H1 (cell line): Measurements from ENCODE around the gene KLHL3. TPM values are rescaled to one million over a fixed set of nuclear protein-coding genes. Genes with fewer than 3 reads are reported as not detected.

Experiments
- CTCF ChIA-PET: fragments of 300-600 bp; sonication (Branson Sonifier 250); formaldehyde crosslinking; loops from one replicate; lab custom pipeline; 2021; ENCODE audit not compliant: partially characterized antibody; lab: Charles Lee
- POLR2A ChIA-PET: fragments of 300-600 bp; sonication (Branson Sonifier 250); formaldehyde crosslinking; loops from one replicate; lab custom pipeline; 2021; ENCODE audit warnings: inconsistent platforms; ENCODE audit not compliant: partially characterized antibody; lab: Charles Lee
- DNase-seq, 2 experiments: peaks; one replicate each; pipeline versions ENCODE4 v3.0.0 to v3.0.0-alpha.2; 2010 to 2022; ENCODE audit warnings: low spot score in 2 of 2, low read depth in 1 of 2, mixed read lengths in 1 of 2
- FAIRE-seq: peaks from 2 replicates; lab custom pipeline; 2011; peaks lifted over from hg19 to GRCh38; lab: Jason Lieb, UNC
- H2AFZ ChIP-seq: 2 replicates; pipeline ENCODE4 v1.8.1; 2012; ENCODE audit warnings: low read length, inconsistent platforms
- H2AK5ac ChIP-seq: 2 replicates; pipeline ENCODE4 v1.6.1; 2013; ENCODE audit warnings: low read depth, low read length
- H2BK120ac ChIP-seq: replicated peaks from 2 replicates; pipeline ENCODE3; 2013; ENCODE audit warnings: low read depth, low read length, inconsistent platforms
- H2BK12ac ChIP-seq: 2 replicates; pipeline ENCODE4 v1.6.1; 2013; ENCODE audit warnings: low read depth, low read length
- H2BK15ac ChIP-seq: 2 replicates; pipeline ENCODE4 v1.6.1; 2013; ENCODE audit warnings: low read length
- H2BK20ac ChIP-seq: 2 replicates; pipeline ENCODE4 v1.6.1; 2013; ENCODE audit warnings: low read length
- H2BK5ac ChIP-seq: 2 replicates; pipeline ENCODE4 v1.6.1; 2013; ENCODE audit warnings: low read depth, low read length
- H3K14ac ChIP-seq: 2 replicates; pipeline ENCODE4 v1.6.1; 2013; ENCODE audit warnings: inconsistent platforms; ENCODE audit not compliant: insufficient read length
- H3K18ac ChIP-seq: 2 replicates; pipeline ENCODE4 v1.6.1; 2013; ENCODE audit warnings: low read length; ENCODE audit errors: extremely low read depth
- H3K23ac ChIP-seq: 2 replicates; pipeline ENCODE4 v1.6.1; 2013; ENCODE audit warnings: inconsistent platforms; ENCODE audit not compliant: insufficient read length
- H3K23me2 ChIP-seq: 2 replicates; pipeline ENCODE4 v1.6.1; 2013; ENCODE audit warnings: low read depth, low read length
- H3K27ac ChIP-seq: 2 replicates; pipeline ENCODE4 v1.6.1; 2011; ENCODE audit warnings: low read depth, low read length, inconsistent platforms
- H3K27me3 ChIP-seq, 4 experiments: replicated peaks in 1 of 4; 1 replicate in 1 of 4; 2 replicates in 3 of 4; pipeline versions ENCODE4 v1.6.1 to v1.8.1; 2011 to 2013; ENCODE audit warnings: low read length in 3 of 4, mild to moderate bottlenecking in 3 of 4, inconsistent platforms in 2 of 4, mixed read lengths in 2 of 4, moderate library complexity in 1 of 4; ENCODE audit not compliant: control insufficient read depth in 3 of 4, insufficient read depth in 3 of 4; ENCODE audit errors: extremely low read depth in 1 of 4
- H3K36me3 ChIP-seq, 4 experiments: 2 replicates each; pipeline versions ENCODE4 v1.6.1 to v1.8.1; 2011 to 2013; ENCODE audit warnings: mild to moderate bottlenecking in 4 of 4, low read length in 3 of 4, moderate library complexity in 2 of 4, control low read depth in 1 of 4, inconsistent platforms in 1 of 4; ENCODE audit not compliant: insufficient read depth in 4 of 4, control insufficient read depth in 2 of 4
- H3K4ac ChIP-seq: replicated peaks from 2 replicates; pipeline ENCODE3; 2013; ENCODE audit warnings: low read length, low read depth, mixed read lengths, inconsistent platforms; ENCODE audit not compliant: insufficient read length
- H3K4me1 ChIP-seq, 4 experiments: replicated peaks in 1 of 4; 1 replicate in 1 of 4; 2 replicates in 3 of 4; pipeline versions ENCODE4 v1.6.1 to v1.8.1; 2011 to 2013; ENCODE audit warnings: low read length in 3 of 4, inconsistent platforms in 2 of 4, mixed read lengths in 1 of 4; ENCODE audit not compliant: insufficient read depth in 4 of 4, control insufficient read depth in 3 of 4
- H3K4me2 ChIP-seq, 2 experiments: 2 replicates each; pipeline versions ENCODE4 v1.6.1 to v1.8.1; 2011 to 2013; ENCODE audit warnings: low read depth in 2 of 2, low read length in 2 of 2, control low read depth in 1 of 2, inconsistent platforms in 1 of 2, mild to moderate bottlenecking in 1 of 2; ENCODE audit not compliant: insufficient read depth in 1 of 2
- H3K4me3 ChIP-seq, 4 experiments: fragments of 200-600, 300-600 bp in 1 of 4; sonication (generic), shearing (Covaris generic), sonication (Bioruptor Twin) in 1 of 4; 2 replicates each; pipeline versions ENCODE4 v1.5.1 to v1.8.1; 2011 to 2016; ENCODE audit warnings: low read length in 4 of 4, low read depth in 3 of 4, control low read depth in 2 of 4, inconsistent platforms in 2 of 4, mild to moderate bottlenecking in 2 of 4, mixed read lengths in 1 of 4, moderate library complexity in 1 of 4; ENCODE audit not compliant: insufficient read depth in 2 of 4; ENCODE audit errors: extremely low read depth in 1 of 4
- H3K56ac ChIP-seq: replicated peaks from 2 replicates; pipeline ENCODE3; 2013; ENCODE audit warnings: low read depth, mild to moderate bottlenecking, mixed read lengths, low read length, inconsistent platforms; ENCODE audit not compliant: insufficient read length
- H3K79me1 ChIP-seq: 2 replicates; pipeline ENCODE4 v1.6.1; 2013; ENCODE audit warnings: low read depth, low read length, control low read depth
- H3K79me2 ChIP-seq, 2 experiments: 2 replicates each; pipeline versions ENCODE4 v1.6.1 to v1.8.1; 2012 to 2013; ENCODE audit warnings: low read length in 2 of 2, mild to moderate bottlenecking in 2 of 2, inconsistent platforms in 1 of 2; ENCODE audit not compliant: insufficient read depth in 2 of 2, control insufficient read depth in 1 of 2
- H3K9ac ChIP-seq, 4 experiments: replicated peaks in 1 of 4; 1 replicate in 1 of 4; 2 replicates in 3 of 4; pipeline versions ENCODE4 v1.6.1 to v1.8.1; 2011 to 2013; ENCODE audit warnings: low read depth in 3 of 4, low read length in 3 of 4, control low read depth in 2 of 4, mild to moderate bottlenecking in 2 of 4, moderate library complexity in 2 of 4, inconsistent platforms in 1 of 4; ENCODE audit errors: extremely low read depth in 1 of 4
- H3K9me3 ChIP-seq, 2 experiments: 2 replicates each; pipeline versions ENCODE4 v1.6.1 to v1.8.1; 2012 to 2013; ENCODE audit warnings: mild to moderate bottlenecking in 2 of 2, moderate library complexity in 2 of 2, control low read depth in 1 of 2, inconsistent platforms in 1 of 2, low read depth in 1 of 2, low read length in 1 of 2, mixed read lengths in 1 of 2; ENCODE audit not compliant: insufficient read depth in 2 of 2
- H4K20me1 ChIP-seq, 2 experiments: replicated peaks in 1 of 2; 2 replicates each; pipeline versions ENCODE3 to v1.8.1; 2011 to 2013; ENCODE audit warnings: inconsistent platforms in 2 of 2, low read length in 2 of 2, mild to moderate bottlenecking in 1 of 2; ENCODE audit not compliant: insufficient read depth in 2 of 2, control insufficient read depth in 1 of 2
- H4K5ac ChIP-seq: 2 replicates; pipeline ENCODE4 v1.6.1; 2013; ENCODE audit warnings: low read length, low read depth, mixed read lengths, inconsistent platforms; ENCODE audit not compliant: insufficient read length
- H4K8ac ChIP-seq: 2 replicates; pipeline ENCODE4 v1.8.0; 2013; ENCODE audit warnings: mild to moderate bottlenecking, moderate library complexity, low read length, inconsistent platforms; ENCODE audit not compliant: insufficient read depth; ENCODE audit errors: extremely low read depth
- H4K91ac ChIP-seq: replicated peaks from 2 replicates; pipeline ENCODE3; 2013; ENCODE audit warnings: low read length, mixed read lengths, inconsistent platforms; ENCODE audit not compliant: insufficient read length
- BCL11A ChIP-seq, 2 experiments: IDR thresholded peaks; one replicate each; pipeline ENCODE4 v1.6.1; 2011; ENCODE audit warnings: low read depth in 2 of 2, low read length in 2 of 2, mild to moderate bottlenecking in 2 of 2
- TAF1 ChIP-seq: IDR thresholded peaks from 2 replicates; pipeline ENCODE4 v1.6.1; 2011; ENCODE audit warnings: mild to moderate bottlenecking, low read depth, low read length
- WGBS, 2 experiments: shearing (Covaris generic) in 1 of 2; methylation state at CpG; one replicate each; pipeline versions ENCODE4 v1.1.6 to v1.1.7; 2013 to 2015; ENCODE audit warnings: low lambda C conversion rate in 2 of 2, mixed read lengths in 2 of 2, inconsistent platforms in 1 of 2, low coverage in 1 of 2, missing lambda C conversion rate in 1 of 2; ENCODE audit not compliant: insufficient replicate concordance in 2 of 2, insufficient coverage in 1 of 2, insufficient read length in 1 of 2; ENCODE audit errors: extremely low coverage in 1 of 2, missing lambda C conversion rate in 1 of 2; 5-methylcytosine and 5-hydroxymethylcytosine counted together
- polyA plus RNA-seq, 7 experiments: library from polyadenylated mRNA; depleted of rRNA in 3 of 7; stranded (reverse) in 5 of 7; unstranded in 2 of 7; fragments of >200 nt in 5 of 7; fragments of 200-250 nt in 2 of 7; gene quantifications; 1 replicate in 5 of 7; 2 replicates in 1 of 7; 4 replicates in 1 of 7; pipeline versions ENCODE4 v1.2.1 to v1.2.3, GENCODE V29; 2011 to 2013; ENCODE audit warnings: missing spikeins in 2 of 7, mixed read lengths in 2 of 7
- total RNA-seq: library from RNA; stranded (reverse); fragmentation: NEBNext Ultra II Directional; extraction: Animal tissue kit (Norgen Biotek cat#: 25700); gene quantifications from 2 replicates; pipeline ENCODE4 v1.2.1, GENCODE V29; 2021
- TF ChIP-seq, protein P1 (sequence below), 3 experiments: IDR thresholded peaks; 1 replicate in 2 of 3; 2 replicates in 1 of 3; pipeline versions ENCODE4 v1.5.1 to v1.6.1; 2011; ENCODE audit warnings: low read length in 3 of 3, mild to moderate bottlenecking in 3 of 3, inconsistent platforms in 2 of 3, low read depth in 1 of 3, moderate library complexity in 1 of 3; ENCODE audit not compliant: insufficient read depth in 1 of 3; ENCODE audit errors: control extremely low read depth in 1 of 3

Gene KLHL3
- total and polyA plus RNA-seq, 2 of the 8 experiments (the other 6 are each of a cell fraction or from before 2014, with no cell fraction given) = 7.4 to 13.7 TPM

GRCh38 chr5:137633896-137634295 lies 102.0 kb downstream of the KLHL3 start:
- Histone ChIP-seq H2BK12ac (no peak overlapping the region), H3K4me2 (no peak overlapping the region), H3K56ac (no peak overlapping the region), H3K4me1 (peaks cover 3 to 6% (median 4%) of the 10 kb centered on the region in 4 experiments; a peak in 6 of 7 replicates), H3K23me2 (no peaks in the 10 kb centered on the region), H3K4ac (no peak overlapping the region), H2BK20ac (no peak overlapping the region), H2AFZ (no peak overlapping the region), H3K9me3 (no peaks in the 10 kb centered on the region), H3K79me2 (no peaks in the 10 kb centered on the region), H3K36me3 (peaks cover 0 to 4% (median 0%) of the 10 kb centered on the region in 4 experiments; a peak in 1 of 8 replicates), H3K9ac (no peak overlapping the region), H4K5ac (no peak overlapping the region), H4K20me1 (peaks cover 0 to 3% of the 10 kb centered on the region in 2 experiments), H2BK120ac (no peak overlapping the region), H3K18ac (no peak overlapping the region), H3K23ac (no peak overlapping the region), H2BK5ac (no peak overlapping the region), H2BK15ac (no peak overlapping the region), H3K27me3 (no peaks in the 10 kb centered on the region), H4K8ac (no peak overlapping the region), H2AK5ac (no peak overlapping the region), H4K91ac (no peak overlapping the region), H3K27ac (no peak overlapping the region), H3K79me1 (no peaks in the 10 kb centered on the region), H3K14ac (no peak overlapping the region), H3K4me3 (no peak overlapping the region)
- no peak for TF ChIP-seq TAF1
- no peak for TF ChIP-seq BCL11A (IDR thresholded peaks at IDR 0.05; ENCODE audit: low read depth in 2 of 2, low read length in 2 of 2)
- TF ChIP-seq, protein P1, sequence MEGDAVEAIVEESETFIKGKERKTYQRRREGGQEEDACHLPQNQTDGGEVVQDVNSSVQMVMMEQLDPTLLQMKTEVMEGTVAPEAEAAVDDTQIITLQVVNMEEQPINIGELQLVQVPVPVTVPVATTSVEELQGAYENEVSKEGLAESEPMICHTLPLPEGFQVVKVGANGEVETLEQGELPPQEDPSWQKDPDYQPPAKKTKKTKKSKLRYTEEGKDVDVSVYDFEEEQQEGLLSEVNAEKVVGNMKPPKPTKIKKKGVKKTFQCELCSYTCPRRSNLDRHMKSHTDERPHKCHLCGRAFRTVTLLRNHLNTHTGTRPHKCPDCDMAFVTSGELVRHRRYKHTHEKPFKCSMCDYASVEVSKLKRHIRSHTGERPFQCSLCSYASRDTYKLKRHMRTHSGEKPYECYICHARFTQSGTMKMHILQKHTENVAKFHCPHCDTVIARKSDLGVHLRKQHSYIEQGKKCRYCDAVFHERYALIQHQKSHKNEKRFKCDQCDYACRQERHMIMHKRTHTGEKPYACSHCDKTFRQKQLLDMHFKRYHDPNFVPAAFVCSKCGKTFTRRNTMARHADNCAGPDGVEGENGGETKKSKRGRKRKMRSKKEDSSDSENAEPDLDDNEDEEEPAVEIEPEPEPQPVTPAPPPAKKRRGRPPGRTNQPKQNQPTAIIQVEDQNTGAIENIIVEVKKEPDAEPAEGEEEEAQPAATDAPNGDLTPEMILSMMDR (IDR thresholded peaks at IDR 0.05; ENCODE audit: control extremely low read depth in 1 of 3, insufficient read depth in 1 of 3, low read depth in 1 of 3, low read length in 3 of 3) = no peak
- 91% methylated on average over 9 of the region's 9 CpGs; no CpG with 5 or more reads in 1 of the 2 experiments for WGBS, 2 experiments
- CTCF ChIA-PET = interaction anchor here (0.6 to 2.1 kb wide), 7 partner anchors 21 to 427 kb away, joined by 3 to 10 read pairs (median 4); no protein-coding TSS in a partner anchor
- DNase-seq = no peak
- POLR2A ChIA-PET = no interaction called here
- FAIRE-seq = no peak
